ENCODE measurements around the gene STARD5. TPM values are rescaled to one million over a fixed set of nuclear protein-coding genes. Genes with fewer than 3 reads are reported as not detected.

STARD5 gene, protein sequence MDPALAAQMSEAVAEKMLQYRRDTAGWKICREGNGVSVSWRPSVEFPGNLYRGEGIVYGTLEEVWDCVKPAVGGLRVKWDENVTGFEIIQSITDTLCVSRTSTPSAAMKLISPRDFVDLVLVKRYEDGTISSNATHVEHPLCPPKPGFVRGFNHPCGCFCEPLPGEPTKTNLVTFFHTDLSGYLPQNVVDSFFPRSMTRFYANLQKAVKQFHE
- total RNA-seq = 1 to 10 TPM; 2.7 to 8.0 (median 5.0) TPM

GRCh38 chr15:81323944-81324881, at the start of gene STARD5:
Gene STARD5, minus strand, starts transcription at chr15:81324141. Its CDS starts 42 bp downstream, at chr15:81324099.
- ATAC-seq (ENCODE audit: low FRiP score) (peak; percentile 100), DNase-seq (ENCODE audit: low spot score) (peak; percentile 97)
- TF ChIP-seq CTCF (IDR thresholded peaks at IDR 0.05) = no peak

DNA sequence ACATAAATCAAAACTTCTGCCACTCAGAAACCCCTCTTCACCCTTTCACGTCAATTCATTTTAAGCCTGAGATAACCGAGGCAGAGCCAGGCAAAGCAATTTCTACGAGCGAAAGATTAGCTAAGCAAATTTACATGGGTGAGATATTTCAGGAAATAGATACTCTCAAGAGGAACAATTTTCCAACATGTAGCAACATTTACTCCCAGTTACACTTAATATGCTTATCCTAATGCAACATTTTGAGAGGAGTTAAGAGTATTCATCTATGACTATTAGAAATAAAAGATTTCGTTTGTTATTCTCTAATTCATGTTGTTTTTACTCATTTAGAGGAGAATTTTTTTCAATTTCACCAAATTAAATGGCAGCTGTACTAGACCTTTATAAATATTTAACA, 49.2 kb upstream of the STARD5 start:
- TF ChIP-seq CTCF (IDR thresholded peaks at IDR 0.05) = no peak
- ATAC-seq (ENCODE audit: low FRiP score) = no peak
- no peak for DNase-seq (ENCODE audit: low spot score)

DNA sequence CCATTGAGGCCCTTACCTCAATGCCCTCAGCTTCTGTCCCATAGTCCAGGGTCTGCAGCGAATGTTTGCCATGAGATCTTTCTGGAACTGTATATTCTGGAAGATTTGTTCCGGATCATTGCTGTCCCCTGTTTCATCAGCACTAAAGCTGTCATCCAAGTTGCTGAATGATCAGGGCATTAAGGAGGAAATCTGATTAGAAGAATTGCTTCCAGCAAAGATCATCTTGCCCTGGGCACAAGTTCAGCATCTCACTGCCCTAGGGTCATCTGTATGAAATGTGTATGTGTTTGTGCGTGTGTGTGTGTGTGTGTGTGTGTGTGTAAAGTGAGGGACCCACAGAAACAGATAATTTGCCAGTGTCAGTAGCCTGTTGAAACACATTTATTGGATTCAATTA, 48.6 kb upstream of the STARD5 start:
- ATAC-seq (ENCODE audit: low FRiP score) = no peak
- DNase-seq (ENCODE audit: low spot score) = no peak
- no peak for TF ChIP-seq CTCF (IDR thresholded peaks at IDR 0.05)

DNA sequence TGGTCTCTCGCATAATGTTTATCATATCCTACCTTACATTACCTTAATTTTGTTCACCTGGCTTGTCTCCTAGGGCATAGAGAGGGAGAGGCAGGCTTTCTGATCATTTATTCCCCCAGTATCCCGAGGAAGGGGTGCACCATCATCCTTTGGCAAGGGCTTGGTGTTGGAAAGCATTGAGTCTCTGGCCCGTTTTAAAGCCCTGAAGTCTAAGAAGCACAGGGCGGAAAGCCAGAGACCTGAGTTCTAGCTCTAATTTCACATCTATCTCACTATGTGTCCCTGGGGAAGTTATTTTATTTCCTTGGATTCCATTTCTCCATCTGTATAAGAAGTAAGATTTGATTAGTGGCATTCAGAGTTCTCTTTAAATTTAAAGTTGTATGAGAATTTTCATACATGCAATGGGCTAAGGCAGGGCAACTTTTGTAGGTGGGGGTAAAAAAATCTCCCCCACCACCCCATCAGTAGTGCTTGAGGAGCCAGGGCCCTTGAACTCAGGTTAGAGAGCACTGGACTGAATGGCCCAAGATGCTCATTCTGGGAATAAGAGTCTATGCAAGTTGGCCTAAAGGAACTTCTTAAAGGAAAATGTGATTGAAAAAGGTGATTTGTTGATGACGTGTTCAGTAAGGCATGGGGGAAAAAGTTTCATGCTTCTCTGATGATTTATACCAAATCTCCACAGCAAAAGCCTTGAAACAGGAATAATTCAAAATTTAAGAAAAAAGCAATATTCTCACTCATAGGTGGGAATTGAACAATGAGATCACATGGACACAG, 40.0 kb upstream of the STARD5 start:
- ATAC-seq (ENCODE audit: low FRiP score) (no peak), DNase-seq (ENCODE audit: low spot score) (no peak)
- no peak for TF ChIP-seq CTCF (IDR thresholded peaks at IDR 0.05)

DNA sequence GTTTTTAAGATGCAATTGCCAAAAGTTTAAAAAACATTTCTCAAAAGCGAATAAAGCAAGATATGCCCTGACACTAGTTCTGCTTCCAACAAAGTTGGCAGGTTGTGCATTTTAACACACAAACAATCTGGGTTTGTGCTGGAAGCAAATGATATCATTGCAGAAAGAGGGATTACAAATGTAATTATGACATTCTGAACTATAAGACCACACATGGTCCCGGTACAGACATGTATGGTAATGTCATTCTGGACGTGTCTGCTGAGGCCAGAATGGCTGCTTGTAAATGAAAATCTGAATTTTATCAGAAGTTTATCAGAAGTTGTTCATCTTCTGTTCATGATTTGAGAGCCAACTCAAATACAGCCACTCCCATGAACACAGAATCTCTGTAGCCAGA, 39.3 kb upstream of the STARD5 start:
- no peak for TF ChIP-seq CTCF (IDR thresholded peaks at IDR 0.05)
- DNase-seq (ENCODE audit: low spot score) (no peak), ATAC-seq (ENCODE audit: low FRiP score) (no peak)

DNA sequence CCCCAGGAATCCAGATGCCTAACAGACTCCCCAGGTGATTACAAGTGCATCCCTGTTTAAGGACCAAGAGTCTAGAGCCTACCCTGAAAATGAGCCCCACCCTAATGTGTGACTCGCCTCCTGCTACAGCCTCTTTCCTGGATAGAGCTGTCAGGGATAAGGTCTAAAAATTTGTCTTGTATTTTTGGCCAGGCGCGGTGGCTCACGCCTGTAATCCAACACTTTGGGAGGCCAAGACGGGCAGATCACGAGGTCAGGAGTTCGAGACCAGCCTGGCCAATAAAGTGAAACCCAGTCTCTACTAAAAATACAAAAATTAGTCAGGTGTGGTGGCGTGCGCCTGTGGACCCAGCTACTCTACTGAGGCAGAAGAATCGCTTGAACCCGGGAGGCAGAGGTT, 38.8 kb upstream of the STARD5 start:
- no peak for ATAC-seq (ENCODE audit: low FRiP score)
- no peak for TF ChIP-seq CTCF (IDR thresholded peaks at IDR 0.05)
- DNase-seq (ENCODE audit: low spot score) = no peak

Measured in omental fat pad (tissue), 4 donors.